Keratinocyte (primary cell): ENCODE measurements around the gene CLDN5. TPM values are rescaled to one million over a fixed set of nuclear protein-coding genes. Genes with fewer than 3 reads are reported as not detected.

Experiments used
- DNase-seq: peaks from one replicate; pipeline ENCODE4 v3.0.0-alpha.2; 2011; ENCODE audit warnings: low read depth, missing footprints, low spot score
- FAIRE-seq: peaks from 2 replicates; lab custom pipeline; 2011; peaks lifted over from hg19 to GRCh38; lab: Jason Lieb, UNC
- H2AFZ ChIP-seq: 2 replicates; pipeline ENCODE4 v1.6.0; 2012; ENCODE audit warnings: low read length, control low read depth, inconsistent platforms; ENCODE audit not compliant: control insufficient read depth
- H3K27ac ChIP-seq: 2 replicates; pipeline ENCODE4 v1.5.1; 2011; ENCODE audit warnings: low read length; ENCODE audit not compliant: control insufficient read depth, insufficient read depth
- H3K27me3 ChIP-seq: 3 replicates; pipeline ENCODE4 v1.6.0; 2011; ENCODE audit warnings: low read length; ENCODE audit not compliant: control insufficient read depth, insufficient read depth; ENCODE audit errors: extremely low read depth
- H3K36me3 ChIP-seq, 2 experiments: 2 replicates in 1 of 2; 3 replicates in 1 of 2; pipeline ENCODE4 v1.5.1; 2011; ENCODE audit warnings: low read length in 2 of 2, mild to moderate bottlenecking in 1 of 2; ENCODE audit not compliant: control insufficient read depth in 2 of 2, insufficient read depth in 2 of 2; ENCODE audit errors: extremely low read depth in 1 of 2
- H3K4me1 ChIP-seq: 3 replicates; pipeline ENCODE4 v1.5.1; 2011; ENCODE audit warnings: low read length; ENCODE audit not compliant: control insufficient read depth, insufficient read depth; ENCODE audit errors: extremely low read depth
- H3K4me2 ChIP-seq: 3 replicates; pipeline ENCODE4 v1.6.0; 2011; ENCODE audit warnings: low read depth, low read length; ENCODE audit not compliant: control insufficient read depth, insufficient read depth; ENCODE audit errors: extremely low read depth
- H3K4me3 ChIP-seq, 3 experiments: fragments of 200-600 bp in 1 of 3; sonication (generic) in 1 of 3; 2 replicates in 2 of 3; 3 replicates in 1 of 3; pipeline ENCODE4 v1.5.1; 2011 to 2016; ENCODE audit warnings: low read length in 3 of 3, mild to moderate bottlenecking in 3 of 3, control low read depth in 2 of 3, inconsistent platforms in 1 of 3, low read depth in 1 of 3, mixed read lengths in 1 of 3, mixed run types in 1 of 3, moderate library complexity in 1 of 3; ENCODE audit not compliant: control insufficient read depth in 2 of 3, insufficient read depth in 2 of 3; ENCODE audit errors: extremely low read depth in 1 of 3
- H3K79me2 ChIP-seq: 2 replicates; pipeline ENCODE4 v1.6.0; 2012; ENCODE audit warnings: low read length; ENCODE audit not compliant: control insufficient read depth, insufficient read depth
- H3K9ac ChIP-seq: 3 replicates; pipeline ENCODE4 v1.6.0; 2011; ENCODE audit warnings: low read length; ENCODE audit not compliant: control insufficient read depth, insufficient read depth; ENCODE audit errors: extremely low read depth
- H3K9me1 ChIP-seq: 3 replicates; pipeline ENCODE4 v1.6.0; 2011; ENCODE audit warnings: low read length; ENCODE audit not compliant: control insufficient read depth, insufficient read depth; ENCODE audit errors: extremely low read depth
- H3K9me3 ChIP-seq: 2 replicates; pipeline ENCODE4 v1.5.1; 2012; ENCODE audit warnings: low read depth, low read length; ENCODE audit not compliant: control insufficient read depth
- H4K20me1 ChIP-seq: 3 replicates; pipeline ENCODE4 v1.6.0; 2011; ENCODE audit warnings: low read length; ENCODE audit not compliant: control insufficient read depth, insufficient read depth; ENCODE audit errors: extremely low read depth
- EZH2 ChIP-seq: IDR thresholded peaks from one replicate; pipeline ENCODE4 v1.6.1; 2012; ENCODE audit warnings: inconsistent platforms, mild to moderate bottlenecking, low read length, moderate library complexity
- dilution Hi-C: fragments of 300-500 bp; cut with MboI; formaldehyde crosslinking; loops from one replicate; pipeline ENCODE4 v1.7.0; 2020; ENCODE audit warnings: low sequenced_read_pairs; ENCODE audit not compliant: extremely low pct_ligation_motif_present
- polyA plus RNA-seq, 5 experiments: library from polyadenylated mRNA; depleted of rRNA in 3 of 5; stranded (reverse) in 3 of 5; stranded (forward) in 1 of 5; unstranded in 1 of 5; fragments of >200 nt; gene quantifications; 1 replicate in 1 of 5; 2 replicates in 3 of 5; 3 replicates in 1 of 5; pipeline versions ENCODE4 v1.2.1 to v1.2.3, GENCODE V29; 2011 to 2012; ENCODE audit warnings: missing spikeins in 2 of 5, low read depth in 1 of 5, low replicate concordance in 1 of 5
- TF ChIP-seq, protein P1 (sequence below), 3 experiments: IDR thresholded peaks in 1 of 3; conservative IDR thresholded peaks in 1 of 3; optimal IDR thresholded peaks in 1 of 3; 2 replicates in 2 of 3; 3 replicates in 1 of 3; pipeline versions ENCODE3 to v1.5.1; 2011; ENCODE audit warnings: low read length in 3 of 3, mild to moderate bottlenecking in 3 of 3, moderate library complexity in 2 of 3, control low read depth in 1 of 3, inconsistent platforms in 1 of 3; ENCODE audit not compliant: insufficient read depth in 2 of 3; ENCODE audit errors: extremely low read depth in 1 of 3

Gene CLDN5
- polyA plus RNA-seq, 1 donor (not counting 4 experiments of a cell fraction or from before 2014, with no cell fraction given), result not detected

GRCh38 chr22:19527861-19528417, 3.7 kb upstream of the CLDN5 start:
- Histone ChIP-seq H4K20me1 (no peaks in the 10 kb centered on the region), H3K4me2 (no peak overlapping the region), H3K27me3 (peaks cover 48% of the 10 kb centered on the region), H3K27ac (no peak overlapping the region), H3K9ac (no peak overlapping the region), H3K36me3 (no peaks in the 10 kb centered on the region), H3K9me3 (no peaks in the 10 kb centered on the region), H3K9me1 (no peaks in the 10 kb centered on the region), H3K79me2 (no peaks in the 10 kb centered on the region), H3K4me1 (peaks cover 2% of the 10 kb centered on the region), H2AFZ (no peak overlapping the region), H3K4me3 (no peak overlapping the region)
- DNase-seq, result no peak
- dilution Hi-C loops, result loop anchor here (10.0 kb wide), 1 partner anchor 63 kb away; no protein-coding TSS in a partner anchor
- TF ChIP-seq, protein P1, sequence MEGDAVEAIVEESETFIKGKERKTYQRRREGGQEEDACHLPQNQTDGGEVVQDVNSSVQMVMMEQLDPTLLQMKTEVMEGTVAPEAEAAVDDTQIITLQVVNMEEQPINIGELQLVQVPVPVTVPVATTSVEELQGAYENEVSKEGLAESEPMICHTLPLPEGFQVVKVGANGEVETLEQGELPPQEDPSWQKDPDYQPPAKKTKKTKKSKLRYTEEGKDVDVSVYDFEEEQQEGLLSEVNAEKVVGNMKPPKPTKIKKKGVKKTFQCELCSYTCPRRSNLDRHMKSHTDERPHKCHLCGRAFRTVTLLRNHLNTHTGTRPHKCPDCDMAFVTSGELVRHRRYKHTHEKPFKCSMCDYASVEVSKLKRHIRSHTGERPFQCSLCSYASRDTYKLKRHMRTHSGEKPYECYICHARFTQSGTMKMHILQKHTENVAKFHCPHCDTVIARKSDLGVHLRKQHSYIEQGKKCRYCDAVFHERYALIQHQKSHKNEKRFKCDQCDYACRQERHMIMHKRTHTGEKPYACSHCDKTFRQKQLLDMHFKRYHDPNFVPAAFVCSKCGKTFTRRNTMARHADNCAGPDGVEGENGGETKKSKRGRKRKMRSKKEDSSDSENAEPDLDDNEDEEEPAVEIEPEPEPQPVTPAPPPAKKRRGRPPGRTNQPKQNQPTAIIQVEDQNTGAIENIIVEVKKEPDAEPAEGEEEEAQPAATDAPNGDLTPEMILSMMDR (optimal IDR thresholded peaks at IDR 0.05 in 1 of 3, IDR thresholded peaks at IDR 0.05 in 1 of 3, conservative IDR thresholded peaks at IDR 0.05 in 1 of 3; ENCODE audit: extremely low read depth in 1 of 3, insufficient read depth in 2 of 3, low read length in 3 of 3), result no peak
- no peak for TF ChIP-seq EZH2
- no peak for FAIRE-seq

GRCh38 chr22:19527321-19527721, 3.1 kb upstream of the CLDN5 start:
- Histone ChIP-seq H3K36me3 (no peaks in the 10 kb centered on the region), H3K27ac (no peak overlapping the region), H3K27me3 (peaks cover 49% of the 10 kb centered on the region), H3K4me1 (peaks cover 2% of the 10 kb centered on the region), H3K9me1 (no peaks in the 10 kb centered on the region), H4K20me1 (no peaks in the 10 kb centered on the region), H3K4me2 (no peak overlapping the region), H3K4me3 (no peak overlapping the region), H2AFZ (no peak overlapping the region), H3K9me3 (no peaks in the 10 kb centered on the region), H3K9ac (no peak overlapping the region), H3K79me2 (no peaks in the 10 kb centered on the region)
- FAIRE-seq (no peak), DNase-seq (no peak)
- TF ChIP-seq, protein P1 (optimal IDR thresholded peaks at IDR 0.05 in 1 of 3, IDR thresholded peaks at IDR 0.05 in 1 of 3, conservative IDR thresholded peaks at IDR 0.05 in 1 of 3; ENCODE audit: extremely low read depth in 1 of 3, insufficient read depth in 2 of 3, low read length in 3 of 3), result no peak
- no peak for TF ChIP-seq EZH2
- dilution Hi-C loops, result loop anchor here (10.0 kb wide), 1 partner anchor 63 kb away; no protein-coding TSS in a partner anchor
